OCI-LY3 (cell line): Measurements from ENCODE around the gene LY6G6C.

Experiments used
- H2AFZ ChIP-seq: fragments of 200-600, 300-600 bp; shearing (Covaris generic); 2 replicates; pipeline ENCODE4 v1.6.0; 2014; ENCODE audit warnings: antibody characterized with exemption, low read depth, low read length
- H3K27ac ChIP-seq: fragments of 200-600, 300-600 bp; sonication (generic); 2 replicates; pipeline ENCODE4 v1.5.1; 2014; ENCODE audit warnings: mild to moderate bottlenecking, low read length, moderate library complexity, mixed read lengths
- H3K27me3 ChIP-seq: fragments of 200-600, 300-600 bp; sonication (generic); 2 replicates; pipeline ENCODE4 v1.6.1; 2014; ENCODE audit warnings: low read depth, low read length, mixed read lengths
- H3K36me3 ChIP-seq: fragments of 200-600, 300-600 bp; sonication (generic); replicated peaks from 2 replicates; pipeline ENCODE3; 2014; ENCODE audit warnings: low read depth, low read length, mixed read lengths
- H3K4me1 ChIP-seq: fragments of 300-600, 200-600 bp; sonication (generic); 2 replicates; pipeline ENCODE4 v1.6.1; 2014; ENCODE audit warnings: low read length, mixed read lengths
- H3K4me2 ChIP-seq: fragments of 200-600, 300-600 bp; sonication (generic); 2 replicates; pipeline ENCODE4 v1.6.1; 2014; ENCODE audit warnings: low read length, mixed read lengths
- H3K4me3 ChIP-seq: fragments of 300-600, 200-600 bp; sonication (generic); 2 replicates; pipeline ENCODE4 v1.5.1; 2014; ENCODE audit warnings: antibody characterized with exemption, mild to moderate bottlenecking, low read length, moderate library complexity
- H3K79me2 ChIP-seq: fragments of 300-600, 200-600 bp; shearing (Covaris generic); 2 replicates; pipeline ENCODE4 v1.6.1; 2014; ENCODE audit warnings: mild to moderate bottlenecking, low read length, mixed read lengths
- H3K9ac ChIP-seq: fragments of 300-600, 200-600 bp; shearing (Covaris generic); 2 replicates; pipeline ENCODE4 v1.6.0; 2014; ENCODE audit warnings: mild to moderate bottlenecking, low read length, moderate library complexity
- H3K9me3 ChIP-seq: fragments of 200-600, 300-600 bp; shearing (Covaris generic); 2 replicates; pipeline ENCODE4 v1.6.1; 2014; ENCODE audit warnings: low read length, mixed read lengths; ENCODE audit not compliant: insufficient read depth
- H4K20me1 ChIP-seq: fragments of 200-600, 300-600 bp; sonication (generic); 2 replicates; pipeline ENCODE4 v1.6.1; 2016; ENCODE audit warnings: low read length, mixed read lengths; ENCODE audit not compliant: insufficient read depth
- CTCF ChIP-seq: fragments of 200-600, 300-600 bp; sonication (generic); IDR thresholded peaks from 2 replicates; pipeline ENCODE4 v1.5.1; 2014; ENCODE audit warnings: antibody characterized with exemption, low read length, low read depth
- EZH2phosphoT487 ChIP-seq: fragments of 200-600 bp; shearing (Covaris generic); IDR thresholded peaks from 2 replicates; pipeline ENCODE4 v1.6.1; 2018; ENCODE audit warnings: antibody characterized with exemption, mixed run types, low read depth

The LY6G6C gene

GRCh38 chr6:31761343-31761742 is 39.8 kb upstream of the LY6G6C start:
- H3K4me2 ChIP-seq = no peak overlapping the region
- H3K27me3 ChIP-seq = no peaks in the 10 kb centered on the region
- TF ChIP-seq CTCF (no peak), EZH2phosphoT487 (no peak)
- no peak overlapping the region for H3K27ac ChIP-seq
- H3K79me2 ChIP-seq = no peaks in the 10 kb centered on the region
- no peak overlapping the region for H2AFZ ChIP-seq
- peaks cover 4% of the 10 kb centered on the region for H3K36me3 ChIP-seq
- H3K9me3 ChIP-seq = no peaks in the 10 kb centered on the region
- H3K4me3 ChIP-seq = no peak overlapping the region
- H3K4me1 ChIP-seq = no peaks in the 10 kb centered on the region
- H3K9ac ChIP-seq = no peak overlapping the region
- H4K20me1 ChIP-seq = no peaks in the 10 kb centered on the region

GRCh38 chr6:31760790-31761189 is 39.2 kb upstream of the LY6G6C start:
- Histone ChIP-seq H3K36me3 (peaks cover 4% of the 10 kb centered on the region), H3K4me1 (no peaks in the 10 kb centered on the region), H3K27ac (no peak overlapping the region), H3K27me3 (no peaks in the 10 kb centered on the region), H3K9ac (no peak overlapping the region), H3K4me3 (no peak overlapping the region), H3K9me3 (no peaks in the 10 kb centered on the region), H3K79me2 (no peaks in the 10 kb centered on the region), H4K20me1 (no peaks in the 10 kb centered on the region), H2AFZ (no peak overlapping the region), H3K4me2 (no peak overlapping the region)
- TF ChIP-seq EZH2phosphoT487 = no peak
- TF ChIP-seq CTCF = no peak

GRCh38 chr6:31758281-31758680 is 36.7 kb upstream of the LY6G6C start:
- H3K4me3 ChIP-seq = no peak overlapping the region
- no peaks in the 10 kb centered on the region for H4K20me1 ChIP-seq
- H3K79me2 ChIP-seq = no peaks in the 10 kb centered on the region
- H2AFZ ChIP-seq = no peak overlapping the region
- no peak overlapping the region for H3K4me2 ChIP-seq
- H3K9me3 ChIP-seq = no peaks in the 10 kb centered on the region
- H3K27ac ChIP-seq = no peak overlapping the region
- H3K27me3 ChIP-seq = no peaks in the 10 kb centered on the region
- no peak overlapping the region for H3K9ac ChIP-seq
- H3K36me3 ChIP-seq = no peaks in the 10 kb centered on the region
- TF ChIP-seq EZH2phosphoT487 (no peak), CTCF (no peak)
- no peaks in the 10 kb centered on the region for H3K4me1 ChIP-seq

GRCh38 chr6:31752739-31753319 is 31.3 kb upstream of the LY6G6C start:
- Histone ChIP-seq H2AFZ (no peak overlapping the region), H3K36me3 (peaks cover 4% of the 10 kb centered on the region), H3K27me3 (no peaks in the 10 kb centered on the region), H4K20me1 (no peaks in the 10 kb centered on the region), H3K4me2 (no peak overlapping the region), H3K79me2 (no peaks in the 10 kb centered on the region), H3K9me3 (no peaks in the 10 kb centered on the region), H3K4me1 (no peaks in the 10 kb centered on the region), H3K4me3 (no peak overlapping the region), H3K9ac (no peak overlapping the region), H3K27ac (no peak overlapping the region)
- TF ChIP-seq CTCF = no peak
- TF ChIP-seq EZH2phosphoT487 = no peak
